ENCODE results near the gene SCEL. TPM values are rescaled to one million over a fixed set of nuclear protein-coding genes. Genes with fewer than 3 reads are reported as not detected.

Gene SCEL, protein sequence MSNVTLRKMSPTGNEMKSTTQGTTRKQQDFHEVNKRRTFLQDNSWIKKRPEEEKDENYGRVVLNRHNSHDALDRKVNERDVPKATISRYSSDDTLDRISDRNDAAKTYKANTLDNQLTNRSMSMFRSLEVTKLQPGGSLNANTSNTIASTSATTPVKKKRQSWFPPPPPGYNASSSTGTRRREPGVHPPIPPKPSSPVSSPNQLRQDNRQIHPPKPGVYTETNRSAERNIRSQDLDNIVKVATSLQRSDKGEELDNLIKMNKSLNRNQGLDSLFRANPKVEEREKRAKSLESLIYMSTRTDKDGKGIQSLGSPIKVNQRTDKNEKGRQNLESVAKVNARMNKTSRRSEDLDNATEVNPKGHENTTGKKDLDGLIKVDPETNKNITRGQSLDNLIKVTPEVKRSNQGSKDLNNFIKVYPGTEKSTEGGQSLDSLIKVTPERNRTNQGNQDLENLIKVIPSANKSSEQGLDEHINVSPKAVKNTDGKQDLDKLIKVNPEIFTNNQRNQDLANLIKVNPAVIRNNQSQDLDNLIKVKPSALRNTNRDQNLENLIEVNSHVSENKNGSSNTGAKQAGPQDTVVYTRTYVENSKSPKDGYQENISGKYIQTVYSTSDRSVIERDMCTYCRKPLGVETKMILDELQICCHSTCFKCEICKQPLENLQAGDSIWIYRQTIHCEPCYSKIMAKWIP
- total RNA-seq = 100 to 1,000 TPM; 255 to 453 (median 376) TPM

DNA sequence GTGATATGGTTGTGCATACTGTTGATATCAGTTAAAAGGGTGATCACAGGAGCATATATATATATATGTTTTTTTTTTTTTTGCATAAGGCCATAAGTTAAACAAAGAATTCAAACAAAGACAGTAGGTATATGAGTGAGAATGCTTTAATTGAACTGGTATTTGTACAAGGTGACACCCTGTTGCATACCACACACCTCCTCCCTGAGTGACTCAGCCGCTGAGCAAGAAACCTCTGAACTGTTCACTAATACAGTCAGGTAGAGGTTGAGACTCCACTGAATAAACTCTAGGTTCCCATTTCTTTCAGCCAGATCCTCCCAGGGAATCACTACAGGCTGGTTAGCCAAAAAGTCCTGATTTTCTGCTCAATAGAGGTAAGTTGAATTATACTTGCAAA is at the start of gene SCEL:
Gene SCEL (plus strand): TSS at position 259 of the 400 bp plus-strand sequence. CDS start 20,170 bp downstream, outside the sequence.
- Histone ChIP-seq H3K27me3 (peaks cover 0 to 7% (median 0%) of the 10 kb centered on the region in 4 donors), H3K4me3 (peak within 1 kb of the TSS; percentile 31 to 49 (median 39)), H3K9me3 (no peaks in the 10 kb centered on the region), H3K27ac (peak within 1 kb of the TSS; percentile 61 to 87 (median 78)), H3K4me1 (peaks cover 0 to 43% (median 0%) of the 10 kb centered on the region in 3 donors), H3K36me3 (no peaks in the 10 kb centered on the region)
- intact Hi-C loops (cut with DNase I) = no loop called here
- DNase-seq = no peak
- peak in 2 of 4 donors; percentile 40 for TF ChIP-seq POLR2A (IDR thresholded peaks at IDR 0.05)
- TF ChIP-seq, protein P1, sequence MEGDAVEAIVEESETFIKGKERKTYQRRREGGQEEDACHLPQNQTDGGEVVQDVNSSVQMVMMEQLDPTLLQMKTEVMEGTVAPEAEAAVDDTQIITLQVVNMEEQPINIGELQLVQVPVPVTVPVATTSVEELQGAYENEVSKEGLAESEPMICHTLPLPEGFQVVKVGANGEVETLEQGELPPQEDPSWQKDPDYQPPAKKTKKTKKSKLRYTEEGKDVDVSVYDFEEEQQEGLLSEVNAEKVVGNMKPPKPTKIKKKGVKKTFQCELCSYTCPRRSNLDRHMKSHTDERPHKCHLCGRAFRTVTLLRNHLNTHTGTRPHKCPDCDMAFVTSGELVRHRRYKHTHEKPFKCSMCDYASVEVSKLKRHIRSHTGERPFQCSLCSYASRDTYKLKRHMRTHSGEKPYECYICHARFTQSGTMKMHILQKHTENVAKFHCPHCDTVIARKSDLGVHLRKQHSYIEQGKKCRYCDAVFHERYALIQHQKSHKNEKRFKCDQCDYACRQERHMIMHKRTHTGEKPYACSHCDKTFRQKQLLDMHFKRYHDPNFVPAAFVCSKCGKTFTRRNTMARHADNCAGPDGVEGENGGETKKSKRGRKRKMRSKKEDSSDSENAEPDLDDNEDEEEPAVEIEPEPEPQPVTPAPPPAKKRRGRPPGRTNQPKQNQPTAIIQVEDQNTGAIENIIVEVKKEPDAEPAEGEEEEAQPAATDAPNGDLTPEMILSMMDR (IDR thresholded peaks at IDR 0.05) = no peak
- 37 to 46% methylated on average over 1 of the region's 1 CpG for WGBS, 2 donors

DNA sequence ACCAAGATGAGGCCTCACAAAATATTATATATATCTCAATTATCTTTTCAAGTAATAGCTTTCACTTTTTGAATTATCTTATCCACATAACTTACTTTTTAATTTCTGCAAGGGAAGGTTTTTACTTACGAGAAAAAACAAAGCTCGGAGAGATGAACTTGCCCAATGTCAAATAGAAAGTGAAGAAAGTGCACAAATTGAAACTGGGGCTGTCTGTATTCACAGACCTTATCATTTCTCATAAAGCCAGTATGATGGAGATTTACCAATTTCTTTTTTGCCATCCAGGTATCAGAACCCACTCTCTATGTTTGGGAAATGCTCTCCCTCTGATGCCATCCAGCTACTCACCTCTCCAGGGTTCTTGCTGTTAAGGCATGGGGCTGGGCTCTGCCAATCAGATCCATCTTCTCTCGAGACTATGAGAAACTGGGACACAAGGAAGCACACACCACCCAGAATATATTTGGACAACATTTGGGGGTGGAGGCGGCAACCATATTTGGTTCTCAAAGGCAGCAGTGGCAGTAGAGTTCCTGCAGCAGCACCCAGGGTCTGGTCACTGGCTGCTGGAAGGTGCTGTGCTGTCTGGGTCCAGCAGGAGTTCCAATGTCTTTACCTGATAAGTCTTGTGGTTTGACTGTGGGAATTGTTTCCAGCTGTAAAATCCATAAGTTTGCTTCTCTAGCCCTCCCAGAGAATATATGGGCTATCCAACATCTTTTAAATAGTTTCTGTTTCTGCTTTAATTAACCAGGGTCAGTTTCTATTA is 45.8 kb upstream of the SCEL start:
- intact Hi-C loops (cut with DNase I) = loop anchor here (5.0 to 10.0 kb wide), 2 partner anchors 75 to 258 kb away; no protein-coding TSS in a partner anchor
- DNase-seq = no peak
- Histone ChIP-seq H3K4me3 (no peak overlapping the region), H3K9me3 (no peaks in the 10 kb centered on the region), H3K4me1 (peaks cover 0 to 7% (median 6%) of the 10 kb centered on the region in 3 donors), H3K27me3 (no peaks in the 10 kb centered on the region), H3K36me3 (no peaks in the 10 kb centered on the region), H3K27ac (no peak overlapping the region)
- TF ChIP-seq, protein P1 (IDR thresholded peaks at IDR 0.05) = no peak
- no peak for TF ChIP-seq POLR2A (IDR thresholded peaks at IDR 0.05)
- WGBS, 2 donors = 73 to 79% methylated on average over 3 of the region's 4 CpGs

DNA sequence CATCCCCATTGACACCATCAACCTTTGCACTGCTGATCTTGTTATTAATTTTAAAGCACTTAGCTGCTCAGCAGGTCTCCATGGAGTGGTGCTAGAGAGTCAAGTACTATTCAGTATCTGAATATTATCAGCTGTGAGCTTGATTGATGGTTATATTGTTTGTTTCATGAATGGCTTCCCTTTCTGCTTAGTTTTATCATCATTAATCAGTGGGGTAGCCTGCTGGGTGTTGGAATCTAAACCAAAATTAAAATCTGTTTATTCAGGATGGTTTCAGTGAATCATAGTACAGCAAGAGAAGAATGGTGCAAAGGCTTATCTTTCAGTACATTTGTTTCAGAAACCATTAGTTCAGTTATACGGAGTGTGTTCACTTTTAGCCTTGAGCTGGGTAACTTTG is 42.5 kb upstream of the SCEL start:
- no peak for DNase-seq
- TF ChIP-seq POLR2A (IDR thresholded peaks at IDR 0.05) = no peak
- TF ChIP-seq, protein P1 (IDR thresholded peaks at IDR 0.05) = peak in 5 of 6 experiments; percentile 45 to 76 (median 48)
- no peaks in the 10 kb centered on the region for H3K36me3 ChIP-seq
- WGBS, 2 donors = 19 to 21% methylated on average over 1 of the region's 1 CpG
- H3K4me3 ChIP-seq = no peak overlapping the region
- H3K4me1 ChIP-seq = peaks cover 0 to 7% (median 6%) of the 10 kb centered on the region in 3 donors
- no peaks in the 10 kb centered on the region for H3K9me3 ChIP-seq
- no peak overlapping the region for H3K27ac ChIP-seq
- no peaks in the 10 kb centered on the region for H3K27me3 ChIP-seq
- intact Hi-C loops (cut with DNase I) = loop anchor here (5.0 to 10.0 kb wide), 2 partner anchors 72 to 254 kb away; no protein-coding TSS in a partner anchor

DNA sequence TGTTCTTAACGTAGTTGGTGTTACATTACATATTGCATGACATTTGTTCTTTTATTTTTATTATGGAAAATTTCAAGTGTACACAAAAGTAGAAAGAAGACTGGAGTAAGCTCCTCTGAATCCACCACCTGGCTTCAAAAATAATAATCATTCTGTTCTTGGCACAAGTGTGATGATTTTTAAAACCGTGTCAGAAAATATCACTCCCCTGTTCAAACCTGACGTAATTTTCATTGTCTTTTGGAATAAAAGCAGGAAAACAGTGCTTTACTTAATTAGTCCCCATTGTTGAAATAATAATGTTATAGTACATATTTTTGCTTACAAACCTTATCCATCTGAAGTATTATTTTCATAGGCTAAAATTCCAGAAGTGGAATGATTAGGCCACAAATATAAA is 41.3 kb upstream of the SCEL start:
- H3K36me3 ChIP-seq = no peaks in the 10 kb centered on the region
- H3K27ac ChIP-seq = no peak overlapping the region
- intact Hi-C loops (cut with DNase I) = loop anchor here (5.0 to 10.0 kb wide), 2 partner anchors 71 to 253 kb away; no protein-coding TSS in a partner anchor
- 46 to 65% methylated on average over 3 of the region's 3 CpGs for whole genome bisulfite sequencing, 2 donors
- H3K27me3 ChIP-seq = no peaks in the 10 kb centered on the region
- H3K4me1 ChIP-seq = peaks cover 0 to 7% (median 6%) of the 10 kb centered on the region in 3 donors
- TF ChIP-seq POLR2A (IDR thresholded peaks at IDR 0.05) = no peak
- TF ChIP-seq, protein P1 (IDR thresholded peaks at IDR 0.05) = no peak
- no peaks in the 10 kb centered on the region for H3K9me3 ChIP-seq
- DNase-seq = no peak
- no peak overlapping the region for H3K4me3 ChIP-seq

All from esophagus squamous epithelium (tissue), 5 donors.